ENCODE data around the gene HIBCH. TPM values are rescaled to one million over a fixed set of nuclear protein-coding genes. Genes with fewer than 3 reads are reported as not detected.

Gene HIBCH
- total and polyA plus RNA-seq, 2 of the 4 experiments (the other 2 are of a cell fraction): 8.8 to 11.9 TPM

GRCh38 chr2:190255676-190256075 lies 64.0 kb downstream of the HIBCH start:
- H3K27me3 ChIP-seq (ENCODE audit: control insufficient read depth, insufficient read depth, low read length): no peaks in the 10 kb centered on the region
- DNase-seq: no peak
- no peak overlapping the region for H3K4me2 ChIP-seq (ENCODE audit: low read depth, low read length)
- no peak overlapping the region for H2AFZ ChIP-seq (replicated peaks; ENCODE audit: low read length, poor library complexity)
- H3K36me3 ChIP-seq (ENCODE audit: control insufficient read depth, insufficient read depth, low read length): peaks cover 11% of the 10 kb centered on the region; the same call in 1 of the 2 replicates
- no peak overlapping the region for H2BK20ac ChIP-seq (ENCODE audit: low read depth, low read length)
- H4K5ac ChIP-seq (ENCODE audit: low read depth, low read length): no peak overlapping the region
- H3K79me1 ChIP-seq (ENCODE audit: low read depth in 1 of 2, low read length in 2 of 2): no peaks in the 10 kb centered on the region
- H3K4ac ChIP-seq (ENCODE audit: low read depth, low read length): no peak overlapping the region
- no CpG with 5 or more reads among the region's 3 CpGs for WGBS, 2 experiments (ENCODE audit: extremely low coverage in 2 of 2, insufficient read length in 1 of 2)
- H3K4me1 ChIP-seq (ENCODE audit: control insufficient read depth, insufficient read depth, low read length): no peaks in the 10 kb centered on the region
- dilution Hi-C loops (cut with HindIII; ENCODE audit: low sequenced_read_pairs, unreplicated experiment): no loop called here
- H4K91ac ChIP-seq (ENCODE audit: insufficient read depth, low read depth, low read length): no peak overlapping the region
- no peaks in the 10 kb centered on the region for H3K9me1 ChIP-seq (ENCODE audit: insufficient read depth, low read length)
- H3K4me3 ChIP-seq (ENCODE audit: insufficient read depth, low read depth, low read length): no peak overlapping the region
- intact Hi-C loops (cut with micrococcal nuclease): no loop called here
- no peak overlapping the region for H3K9ac ChIP-seq (ENCODE audit: low read depth, low read length)
- H2BK15ac ChIP-seq (ENCODE audit: low read depth, low read length): no peak overlapping the region
- H3K9me3 ChIP-seq (ENCODE audit: control insufficient read depth, insufficient read depth, low read length): no peaks in the 10 kb centered on the region; the same call in 1 of the 2 replicates
- H3K56ac ChIP-seq (ENCODE audit: extremely low read depth, insufficient read depth, low read length): no peak overlapping the region
- H3K14ac ChIP-seq (replicated peaks; ENCODE audit: low read depth, low read length): no peak overlapping the region
- no peak overlapping the region for H2AK9ac ChIP-seq (replicated peaks; ENCODE audit: low read depth, low read length, poor library complexity)
- no peak for ATAC-seq (ENCODE audit: low read depth)
- no peaks in the 10 kb centered on the region for H4K20me1 ChIP-seq (ENCODE audit: insufficient read depth, low read length)
- no peak overlapping the region for H4K8ac ChIP-seq (ENCODE audit: low read depth in 2 of 2, low read length in 2 of 2)
- ChIA-PET POLR2A (ENCODE audit: unreplicated experiment) (no interaction called here), CTCF (interaction anchor here (0.5 to 0.9 kb wide), 3 partner anchors 12 to 116 kb away, joined by 3 to 4 read pairs (median 3); no protein-coding TSS in a partner anchor)
- in situ Hi-C loops (cut with MboI; ENCODE audit: low sequenced_read_pairs): no loop called here
- TF ChIP-seq CTCF (conservative IDR thresholded peaks at IDR 0.05; ENCODE audit: low read depth, low read length): no peak
- no peak for TF ChIP-seq RFX5 (IDR thresholded peaks at IDR 0.05; ENCODE audit: low read depth, low read length)
- no peak for TF ChIP-seq MXI1 (IDR thresholded peaks at IDR 0.05; ENCODE audit: borderline replicate concordance, low read depth, low read length)
- no peak overlapping the region for H3K27ac ChIP-seq (ENCODE audit: insufficient read depth, low read length)
- no peak overlapping the region for H2BK120ac ChIP-seq (ENCODE audit: low read depth, low read length)
- H2AK5ac ChIP-seq (ENCODE audit: low read depth, low read length): no peak overlapping the region
- H3K23ac ChIP-seq (ENCODE audit: low read depth, low read length): no peak overlapping the region
- H2BK5ac ChIP-seq (ENCODE audit: low read depth, low read length, poor library complexity, severe bottlenecking): no peak overlapping the region
- BruUV-seq (replicated peaks): no TSS peak
- no peak overlapping the region for H3K18ac ChIP-seq (ENCODE audit: low read depth, low read length)
